ENCODE results near the gene ZBTB32.

ZBTB32 gene

GRCh38 chr19:35740423-35741202 is 36.3 kb downstream of the ZBTB32 start:
- TF ChIP-seq CTCF (conservative IDR thresholded peaks at IDR 0.05; ENCODE audit: control insufficient read depth, insufficient read depth, low read depth, low read length) = no peak
- DNase-seq (ENCODE audit: low read depth) = peak; percentile 93
- peak overlapping the region; percentile 65 for H3K4me3 ChIP-seq (ENCODE audit: control insufficient read depth, low read depth, low read length)

GRCh38 chr19:35741203-35741515 is 36.8 kb downstream of the ZBTB32 start:
- peak overlapping the region; percentile 65 for H3K4me3 ChIP-seq (ENCODE audit: control insufficient read depth, low read depth, low read length)
- no peak for TF ChIP-seq CTCF (conservative IDR thresholded peaks at IDR 0.05; ENCODE audit: control insufficient read depth, insufficient read depth, low read depth, low read length)
- no peak for DNase-seq (ENCODE audit: low read depth)

GRCh38 chr19:35742121-35742724 is 37.9 kb downstream of the ZBTB32 start, which contains the start of gene IGFLR1:
TSS of gene IGFLR1 (minus strand) at chr19:35742452. CDS start at chr19:35741180, 1,272 bp downstream.
- no peak for TF ChIP-seq CTCF (conservative IDR thresholded peaks at IDR 0.05; ENCODE audit: control insufficient read depth, insufficient read depth, low read depth, low read length)
- no peak for DNase-seq (ENCODE audit: low read depth)
- no peak within 1 kb of the TSS for H3K4me3 ChIP-seq (ENCODE audit: control insufficient read depth, low read depth, low read length)

- TF ChIP-seq CTCF (conservative IDR thresholded peaks at IDR 0.05; ENCODE audit: control insufficient read depth, insufficient read depth, low read depth, low read length) = no peak
- H3K4me3 ChIP-seq (ENCODE audit: control insufficient read depth, low read depth, low read length) = no peak overlapping the region
- no peak for DNase-seq (ENCODE audit: low read depth)
These were observed 39.5 kb downstream of the ZBTB32 start for GRCh38 chr19:35743640-35744429.

GRCh38 chr19:35744430-35745327 is 40.3 kb downstream of the ZBTB32 start:
- peak; percentile 93 for DNase-seq (ENCODE audit: low read depth)
- TF ChIP-seq CTCF (conservative IDR thresholded peaks at IDR 0.05; ENCODE audit: control insufficient read depth, insufficient read depth, low read depth, low read length) = peak; percentile 23
- H3K4me3 ChIP-seq (ENCODE audit: control insufficient read depth, low read depth, low read length) = peak overlapping the region; percentile 73

All from fibroblast of mammary gland (primary cell).